Ramos (cell line): ENCODE data around the gene TTC12.

Experiments used
- in situ Hi-C: fragments of 300-500 bp; cut with MboI; formaldehyde crosslinking; loops from one replicate; pipeline ENCODE4 v1.14.3; 2022; ENCODE audit warnings: low sequenced_read_pairs; ENCODE audit not compliant: unreplicated experiment

Gene TTC12

GRCh38 chr11:113314389-113315301, at the start of gene TTC12:
TSS of gene TTC12 (plus strand) at chr11:113314583. CDS start at chr11:113316258, 1,675 bp downstream.
- in situ Hi-C loops: loop anchor here (25.0 kb wide), 1 partner anchor 948 kb away; no protein-coding TSS in a partner anchor

- in situ Hi-C loops: no loop called here
Observed at GRCh38 chr11:113265362-113265761, 49.0 kb upstream of the TTC12 start.

- in situ Hi-C loops: no loop called here
Observed at GRCh38 chr11:113267493-113267892, 46.9 kb upstream of the TTC12 start.

GRCh38 chr11:113269096-113269495, 45.3 kb upstream of the TTC12 start:
- in situ Hi-C loops: no loop called here

- in situ Hi-C loops: no loop called here
Observed at GRCh38 chr11:113269636-113270035, 44.7 kb upstream of the TTC12 start.

- in situ Hi-C loops: no loop called here
Observed at GRCh38 chr11:113270080-113270479, 44.3 kb upstream of the TTC12 start.

- in situ Hi-C loops: no loop called here
Observed at GRCh38 chr11:113271551-113272245, 42.7 kb upstream of the TTC12 start.

GRCh38 chr11:113272281-113272680, 42.1 kb upstream of the TTC12 start:
- in situ Hi-C loops: no loop called here

- in situ Hi-C loops: no loop called here
Observed at GRCh38 chr11:113272927-113273615, 41.3 kb upstream of the TTC12 start.

- in situ Hi-C loops: no loop called here
Observed at GRCh38 chr11:113273720-113274119, 40.7 kb upstream of the TTC12 start.

- in situ Hi-C loops: loop anchor here (25.0 kb wide), 2 partner anchors 988 to 1063 kb away; no protein-coding TSS in a partner anchor
Observed at GRCh38 chr11:113274713-113275582, 39.4 kb upstream of the TTC12 start.

- in situ Hi-C loops: loop anchor here (25.0 kb wide), 2 partner anchors 988 to 1063 kb away; no protein-coding TSS in a partner anchor
Observed at GRCh38 chr11:113275602-113276001, 38.8 kb upstream of the TTC12 start.

- in situ Hi-C loops: loop anchor here (25.0 kb wide), 2 partner anchors 989 to 1064 kb away; no protein-coding TSS in a partner anchor
Observed at GRCh38 chr11:113276466-113276865, 37.9 kb upstream of the TTC12 start.

- in situ Hi-C loops: loop anchor here (25.0 kb wide), 2 partner anchors 991 to 1066 kb away; no protein-coding TSS in a partner anchor
Observed at GRCh38 chr11:113277907-113278306, 36.5 kb upstream of the TTC12 start.

GRCh38 chr11:113278481-113278880, 35.9 kb upstream of the TTC12 start:
- in situ Hi-C loops: loop anchor here (25.0 kb wide), 2 partner anchors 991 to 1066 kb away; no protein-coding TSS in a partner anchor

- in situ Hi-C loops: loop anchor here (25.0 kb wide), 2 partner anchors 992 to 1067 kb away; no protein-coding TSS in a partner anchor
Observed at GRCh38 chr11:113278925-113279324, 35.5 kb upstream of the TTC12 start.

GRCh38 chr11:113279591-113279990, 34.8 kb upstream of the TTC12 start:
- in situ Hi-C loops: loop anchor here (25.0 kb wide), 2 partner anchors 992 to 1067 kb away; no protein-coding TSS in a partner anchor

GRCh38 chr11:113281052-113281725, 33.2 kb upstream of the TTC12 start:
- in situ Hi-C loops: loop anchor here (25.0 kb wide), 2 partner anchors 994 to 1069 kb away; no protein-coding TSS in a partner anchor
